ENCODE data around the gene ADAMTS10. TPM values are rescaled to one million over a fixed set of nuclear protein-coding genes. Genes with fewer than 3 reads are reported as not detected.

ADAMTS10 gene
- total RNA-seq (100 to 1,000 TPM in 1 of 2 donors, 10 to 100 TPM in 1; 58.1 to 188 TPM), polyA plus RNA-seq (100 to 1,000 TPM in 1 of 2 donors, 10 to 100 TPM in 1; 18.8 to 264 TPM)
- long read RNA-seq, donor 1, partial matches to known transcripts, result 2 of 7 reads
- long read RNA-seq, donor 1, other reads (novel, unspliced or antisense), result 5 of 7 reads
- long read RNA-seq, donor 2, partial matches to known transcripts, result 27 of 49 reads
- long read RNA-seq, donor 2, other reads (novel, unspliced or antisense), result 22 of 49 reads

- no peaks in the 10 kb centered on the region for H3K36me3 ChIP-seq (ENCODE audit: control insufficient read depth in 1 of 2, insufficient read depth in 2 of 2, low read length in 1 of 2)
- 0 to 1% methylated on average over 68 to 74 of the region's 74 CpGs for WGBS, 2 donors
- no peaks in the 10 kb centered on the region for H3K9me3 ChIP-seq (ENCODE audit: control insufficient read depth, low read length)
- no peaks in the 10 kb centered on the region for H3K27me3 ChIP-seq (ENCODE audit: control insufficient read depth in 1 of 2, insufficient read depth in 2 of 2, low read length in 1 of 2)
- DNase-seq (peak; percentile 79 to 87), ATAC-seq (ENCODE audit: low FRiP score) (peak; percentile 19)
- H3K4me3 ChIP-seq (ENCODE audit: low read length in 2 of 2), result peak within 1 kb of the TSS; percentile 67 to 81
- H3K27ac ChIP-seq (ENCODE audit: low read depth in 1 of 2, low read length in 2 of 2), result peak within 1 kb of the TSS; percentile 25 to 82
- intact Hi-C loops (cut with DNase I), result no loop called here
- no peaks in the 10 kb centered on the region for H3K4me1 ChIP-seq (ENCODE audit: control insufficient read depth in 1 of 2, insufficient read depth in 2 of 2, low read length in 2 of 2)
These were observed at the start of gene ADAMTS10 for GRCh38 chr19:8610041-8610935. TSS of gene ADAMTS10 (minus strand) at chr19:8610715. CDS start at chr19:8605710, 5,005 bp downstream.

DNA sequence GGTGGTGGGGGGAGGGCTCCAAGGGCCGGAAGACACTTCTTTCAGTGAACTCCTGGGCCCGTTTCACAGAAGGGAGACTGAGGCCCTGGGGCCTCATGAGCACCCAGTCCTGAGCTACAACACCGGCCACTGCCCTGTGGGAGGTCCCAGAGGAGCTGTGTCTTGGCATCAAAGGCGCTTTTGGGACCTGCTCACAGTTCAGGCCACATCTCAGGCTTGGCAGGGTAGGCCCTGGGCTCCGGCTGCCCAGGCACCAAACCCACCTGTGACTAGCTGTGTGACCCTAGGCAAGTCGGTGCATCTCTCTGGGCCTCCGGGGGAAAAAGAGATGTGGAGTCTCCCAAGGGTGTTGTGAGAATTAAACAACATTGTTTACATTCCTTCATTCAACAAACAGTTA lies 49.4 kb upstream of the ADAMTS10 start:
- Histone ChIP-seq H3K9me3 (ENCODE audit: control insufficient read depth, low read length) (no peaks in the 10 kb centered on the region), H3K4me3 (ENCODE audit: low read length in 2 of 2) (no peak overlapping the region), H3K27me3 (ENCODE audit: control insufficient read depth in 1 of 2, insufficient read depth in 2 of 2, low read length in 1 of 2) (no peaks in the 10 kb centered on the region), H3K36me3 (ENCODE audit: control insufficient read depth in 1 of 2, insufficient read depth in 2 of 2, low read length in 1 of 2) (no peaks in the 10 kb centered on the region), H3K4me1 (ENCODE audit: control insufficient read depth in 1 of 2, insufficient read depth in 2 of 2, low read length in 2 of 2) (no peaks in the 10 kb centered on the region), H3K27ac (ENCODE audit: low read depth in 1 of 2, low read length in 2 of 2) (no peak overlapping the region)
- peak in 1 of 2 donors; percentile 63 for DNase-seq
- no peak for ATAC-seq (ENCODE audit: low FRiP score)
- 66 to 68% methylated on average over 7 of the region's 7 CpGs for WGBS, 2 donors
- intact Hi-C loops (cut with DNase I), result loop anchor here in 1 of 2 donors (5.0 kb wide), 1 partner anchor 422 kb away; no protein-coding TSS in a partner anchor

GRCh38 chr19:8657869-8658268 lies 47.4 kb upstream of the ADAMTS10 start:
- intact Hi-C loops (cut with DNase I), result loop anchor here in 1 of 2 donors (5.0 kb wide), 1 partner anchor 424 kb away; no protein-coding TSS in a partner anchor
- Histone ChIP-seq H3K27ac (ENCODE audit: low read depth in 1 of 2, low read length in 2 of 2) (no peak overlapping the region), H3K4me3 (ENCODE audit: low read length in 2 of 2) (no peak overlapping the region), H3K27me3 (ENCODE audit: control insufficient read depth in 1 of 2, insufficient read depth in 2 of 2, low read length in 1 of 2) (no peaks in the 10 kb centered on the region), H3K4me1 (ENCODE audit: control insufficient read depth in 1 of 2, insufficient read depth in 2 of 2, low read length in 2 of 2) (no peaks in the 10 kb centered on the region), H3K9me3 (ENCODE audit: control insufficient read depth, low read length) (no peaks in the 10 kb centered on the region), H3K36me3 (ENCODE audit: control insufficient read depth in 1 of 2, insufficient read depth in 2 of 2, low read length in 1 of 2) (no peaks in the 10 kb centered on the region)
- WGBS, 2 donors, result 79 to 82% methylated on average over 5 of the region's 5 CpGs
- DNase-seq (no peak), ATAC-seq (ENCODE audit: low FRiP score) (no peak)

GRCh38 chr19:8655340-8655709 lies 44.8 kb upstream of the ADAMTS10 start:
- H3K27me3 ChIP-seq (ENCODE audit: control insufficient read depth in 1 of 2, insufficient read depth in 2 of 2, low read length in 1 of 2), result no peaks in the 10 kb centered on the region
- no peak overlapping the region for H3K4me3 ChIP-seq (ENCODE audit: low read length in 2 of 2)
- H3K36me3 ChIP-seq (ENCODE audit: control insufficient read depth in 1 of 2, insufficient read depth in 2 of 2, low read length in 1 of 2), result no peaks in the 10 kb centered on the region
- H3K27ac ChIP-seq (ENCODE audit: low read depth in 1 of 2, low read length in 2 of 2), result no peak overlapping the region
- 78 to 79% methylated on average over 12 of the region's 12 CpGs for WGBS, 2 donors
- H3K9me3 ChIP-seq (ENCODE audit: control insufficient read depth, low read length), result no peaks in the 10 kb centered on the region
- intact Hi-C loops (cut with DNase I), result loop anchor here (2.0 to 5.0 kb wide), 2 partner anchors 425 to 427 kb away; no protein-coding TSS in a partner anchor
- no peaks in the 10 kb centered on the region for H3K4me1 ChIP-seq (ENCODE audit: control insufficient read depth in 1 of 2, insufficient read depth in 2 of 2, low read length in 2 of 2)
- ATAC-seq (ENCODE audit: low FRiP score) (no peak), DNase-seq (peak in 1 of 2 donors; percentile 58)

- no peaks in the 10 kb centered on the region for H3K4me1 ChIP-seq (ENCODE audit: control insufficient read depth in 1 of 2, insufficient read depth in 2 of 2, low read length in 2 of 2)
- WGBS, 2 donors, result 6 to 7% methylated on average over 15 of the region's 15 CpGs
- no peaks in the 10 kb centered on the region for H3K27me3 ChIP-seq (ENCODE audit: control insufficient read depth in 1 of 2, insufficient read depth in 2 of 2, low read length in 1 of 2)
- no peaks in the 10 kb centered on the region for H3K36me3 ChIP-seq (ENCODE audit: control insufficient read depth in 1 of 2, insufficient read depth in 2 of 2, low read length in 1 of 2)
- no peak overlapping the region for H3K4me3 ChIP-seq (ENCODE audit: low read length in 2 of 2)
- ATAC-seq (ENCODE audit: low FRiP score) (peak; percentile 84), DNase-seq (peak; percentile 66 to 88)
- intact Hi-C loops (cut with DNase I), result loop anchor here (2.0 to 5.0 kb wide), 2 partner anchors 426 to 428 kb away; no protein-coding TSS in a partner anchor
- no peak overlapping the region for H3K27ac ChIP-seq (ENCODE audit: low read depth in 1 of 2, low read length in 2 of 2)
- H3K9me3 ChIP-seq (ENCODE audit: control insufficient read depth, low read length), result no peaks in the 10 kb centered on the region
These were observed 44.2 kb upstream of the ADAMTS10 start for GRCh38 chr19:8654591-8655339.

GRCh38 chr19:8648240-8648639 lies 37.7 kb upstream of the ADAMTS10 start:
- WGBS, 2 donors, result 69 to 75% methylated on average over 6 of the region's 6 CpGs
- intact Hi-C loops (cut with DNase I), result no loop called here

GRCh38 chr19:8643860-8644653 lies 33.5 kb upstream of the ADAMTS10 start:
- intact Hi-C loops (cut with DNase I), result loop anchor here (2.0 to 5.0 kb wide), 2 partner anchors 62 to 63 kb away; no protein-coding TSS in a partner anchor
- Histone ChIP-seq H3K4me1 (ENCODE audit: control insufficient read depth in 1 of 2, insufficient read depth in 2 of 2, low read length in 2 of 2) (no peaks in the 10 kb centered on the region), H3K27ac (ENCODE audit: low read depth in 1 of 2, low read length in 2 of 2) (no peak overlapping the region), H3K36me3 (ENCODE audit: control insufficient read depth in 1 of 2, insufficient read depth in 2 of 2, low read length in 1 of 2) (no peaks in the 10 kb centered on the region), H3K27me3 (ENCODE audit: control insufficient read depth in 1 of 2, insufficient read depth in 2 of 2, low read length in 1 of 2) (no peaks in the 10 kb centered on the region), H3K9me3 (ENCODE audit: control insufficient read depth, low read length) (no peaks in the 10 kb centered on the region), H3K4me3 (ENCODE audit: low read length in 2 of 2) (no peak overlapping the region)
- ATAC-seq (ENCODE audit: low FRiP score) (no peak), DNase-seq (no peak)
- 63 to 69% methylated on average over 7 of the region's 7 CpGs for WGBS, 2 donors

More at GRCh38 chr19:8648240-8648639, 37.7 kb upstream of the ADAMTS10 start:
- ATAC-seq (ENCODE audit: low FRiP score) (no peak), DNase-seq (no peak)
- H3K4me1 ChIP-seq (ENCODE audit: control insufficient read depth in 1 of 2, insufficient read depth in 2 of 2, low read length in 2 of 2), result no peaks in the 10 kb centered on the region
- no peaks in the 10 kb centered on the region for H3K27me3 ChIP-seq (ENCODE audit: control insufficient read depth in 1 of 2, insufficient read depth in 2 of 2, low read length in 1 of 2)
- H3K27ac ChIP-seq (ENCODE audit: low read depth in 1 of 2, low read length in 2 of 2), result no peak overlapping the region
- H3K36me3 ChIP-seq (ENCODE audit: control insufficient read depth in 1 of 2, insufficient read depth in 2 of 2, low read length in 1 of 2), result no peaks in the 10 kb centered on the region
- no peak overlapping the region for H3K4me3 ChIP-seq (ENCODE audit: low read length in 2 of 2)
- H3K9me3 ChIP-seq (ENCODE audit: control insufficient read depth, low read length), result no peaks in the 10 kb centered on the region
